HepG2 (cell line): ENCODE results near the gene IL12B. TPM values are rescaled to one million over a fixed set of nuclear protein-coding genes. Genes with fewer than 3 reads are reported as not detected.

ENCODE experiments used
- ATAC-seq: fragments of 200-7000 bp; cut with Tn5 transposase; 3 replicates; pipeline ENCODE4 v1.9.1; 2020; ENCODE audit warnings: mild to moderate bottlenecking, moderate library complexity
- BruUV-seq: library from RNA; stranded (reverse); fragments of 400-500 nt; replicated peaks from 2 replicates; lab custom pipeline; 2021; lab: Mats Ljungman, UMichigan
- CTCF ChIA-PET: fragments of 300-600 bp; formaldehyde crosslinking; extraction: SDS; loops from one replicate; lab custom pipeline; 2021; ENCODE audit warnings: low total read pairs, inconsistent platforms, low intra/inter-chr PET ratio; lab: Yijun Ruan, JAX
- POLR2A ChIA-PET: fragments of 350-600 bp; sonication (Branson Sonifier 250); formaldehyde crosslinking; loops from one replicate; lab custom pipeline; 2020; ENCODE audit warnings: antibody characterized with exemption, inconsistent platforms; lab: Yijun Ruan, JAX
- DNase-seq: peaks from one replicate; pipeline ENCODE4 v3.0.0-alpha.2; 2015; ENCODE audit warnings: low spot score
- FAIRE-seq: peaks from 3 replicates; lab custom pipeline; 2011; peaks lifted over from hg19 to GRCh38; lab: Jason Lieb, UNC
- H2AFZ ChIP-seq: one replicate; pipeline ENCODE4 v1.6.1; 2011; ENCODE audit warnings: low read length, inconsistent platforms
- H3K27ac ChIP-seq: fragments of 300-600 bp; 3 replicates; pipeline ENCODE4 v1.8.0; 2011; ENCODE audit warnings: mixed run types, mild to moderate bottlenecking, mixed read lengths, low read length, inconsistent platforms; ENCODE audit not compliant: insufficient read depth; ENCODE audit errors: extremely low read length
- H3K27me3 ChIP-seq, 2 experiments: fragments of 200-600 bp in 1 of 2; 2 replicates in 1 of 2; 3 replicates in 1 of 2; pipeline versions ENCODE4 v1.6.0 to v1.8.0; 2011; ENCODE audit warnings: low read length in 2 of 2, mild to moderate bottlenecking in 2 of 2, moderate library complexity in 2 of 2, inconsistent platforms in 1 of 2; ENCODE audit not compliant: insufficient read depth in 2 of 2, control insufficient read depth in 1 of 2
- H3K36me3 ChIP-seq, 2 experiments: fragments of 200-600 bp in 1 of 2; replicated peaks in 1 of 2; 2 replicates in 1 of 2; 3 replicates in 1 of 2; pipeline versions ENCODE4 v1.5.1 to v1.8.0; 2011; ENCODE audit warnings: low read length in 2 of 2, inconsistent platforms in 1 of 2; ENCODE audit not compliant: insufficient read depth in 2 of 2, control insufficient read depth in 1 of 2
- H3K4me1 ChIP-seq: 2 replicates; pipeline ENCODE4 v1.5.1; 2012; ENCODE audit warnings: low read length, inconsistent platforms; ENCODE audit not compliant: insufficient read depth
- H3K4me2 ChIP-seq: 2 replicates; pipeline ENCODE4 v1.6.0; 2011; ENCODE audit warnings: low read depth, low read length, inconsistent platforms
- H3K4me3 ChIP-seq, 3 experiments: fragments of 200-600 bp in 1 of 3; sonication (generic), shearing (Covaris generic) in 1 of 3; replicated peaks in 1 of 3; 2 replicates each; pipeline ENCODE4 v1.5.1; 2011 to 2016; ENCODE audit warnings: low read length in 3 of 3, inconsistent platforms in 2 of 3, low read depth in 2 of 3, mild to moderate bottlenecking in 2 of 3, control low read depth in 1 of 3, mixed read lengths in 1 of 3; ENCODE audit not compliant: insufficient read depth in 1 of 3
- H3K79me2 ChIP-seq: one replicate; pipeline ENCODE4 v1.6.1; 2011; ENCODE audit warnings: low read length, inconsistent platforms; ENCODE audit not compliant: insufficient read depth
- H3K9ac ChIP-seq: 2 replicates; pipeline ENCODE4 v1.6.0; 2011; ENCODE audit warnings: mild to moderate bottlenecking, low read depth, low read length, inconsistent platforms; ENCODE audit not compliant: insufficient read depth
- H3K9me3 ChIP-seq: 2 replicates; pipeline ENCODE4 v1.5.1; 2012; ENCODE audit warnings: mild to moderate bottlenecking, low read length
- H4K20me1 ChIP-seq: 2 replicates; pipeline ENCODE4 v1.6.0; 2011; ENCODE audit warnings: inconsistent platforms, mild to moderate bottlenecking, low read length, moderate library complexity; ENCODE audit not compliant: insufficient read depth
- ATF7 ChIP-seq, 2 experiments: fragments of 450-650 bp in 1 of 2; sonication (generic) in 1 of 2; formaldehyde crosslinking in 1 of 2; IDR thresholded peaks; 2 replicates each; pipeline versions ENCODE4 v1.4.0 to v1.6.1; 2016 to 2020; ENCODE audit warnings: antibody characterized with exemption in 1 of 2, mild to moderate bottlenecking in 1 of 2, missing genetic modification reagents in 1 of 2
- CREB1 ChIP-seq, 2 experiments: fragments of 450-650 bp in 1 of 2; IDR thresholded peaks; 2 replicates each; pipeline ENCODE4 v1.6.1; 2016 to 2017; ENCODE audit warnings: control low read depth in 1 of 2, mild to moderate bottlenecking in 1 of 2, missing compliant biosample characterization in 1 of 2, missing genetic modification characterization in 1 of 2
- KMT2B ChIP-seq: IDR thresholded peaks from 2 replicates; pipeline ENCODE4 v1.6.1; 2016; ENCODE audit warnings: missing genetic modification reagents, missing compliant biosample characterization
- ZNF274 ChIP-seq: sonication (generic); formaldehyde crosslinking; IDR thresholded peaks from 2 replicates; pipeline ENCODE4 v1.5.1; 2020; ENCODE audit warnings: mild to moderate bottlenecking, missing genetic modification reagents
- WGBS: methylation state at CpG from one replicate; pipeline ENCODE4 v1.1.6; 2017; ENCODE audit warnings: low lambda C conversion rate; 5-methylcytosine and 5-hydroxymethylcytosine counted together
- in situ Hi-C: cut with HindIII; loops from 2 replicates; pipeline ENCODE4 v1.10.0; 2017; ENCODE audit warnings: low pct_unique_long_range_greater_than_20kb; ENCODE audit not compliant: extremely low pct_ligation_motif_present
- intact Hi-C: fragments of 100-400 bp; cut with micrococcal nuclease; formaldehyde crosslinking; loops from one replicate; pipeline ENCODE4 v1.10.0; 2022; ENCODE audit not compliant: unreplicated experiment
- polyA plus RNA-seq, 8 experiments: library from polyadenylated mRNA; depleted of rRNA in 3 of 8; stranded (reverse) in 7 of 8; unstranded in 1 of 8; fragments of >200 nt; fragmentation: Illumina TruSeq in 4 of 8; extraction: Trizol in 4 of 8; gene quantifications; 2 replicates each; pipeline versions ENCODE4 v1.2.1 to v1.2.3, GENCODE V29; 2011 to 2016; ENCODE audit warnings: low read depth in 4 of 8, missing spikeins in 1 of 8, mixed read lengths in 1 of 8; ENCODE audit not compliant: insufficient read depth in 1 of 8
- total RNA-seq, 5 experiments: library from RNA; depleted of rRNA; stranded (reverse); fragments of >200 nt; fragmentation: Illumina TruSeq; extraction: Trizol; gene quantifications; 2 replicates each; pipeline ENCODE4 v1.2.3, GENCODE V29; 2016; ENCODE audit warnings: low read depth in 1 of 5
- TF ChIP-seq, protein P1 (sequence below): sonication (generic); formaldehyde crosslinking; IDR thresholded peaks from 2 replicates; pipeline ENCODE4 v1.5.1; 2020; ENCODE audit warnings: missing genetic modification reagents, mild to moderate bottlenecking, borderline replicate concordance
- TF ChIP-seq, protein P2 (sequence below): IDR thresholded peaks from 2 replicates; pipeline ENCODE4 v1.4.0; 2020; ENCODE audit warnings: mild to moderate bottlenecking, missing genetic modification reagents

The IL12B gene
- total and polyA plus RNA-seq, 2 of the 13 experiments (the other 11 are each of a cell fraction or from before 2014, with no cell fraction given), result not detected

GRCh38 chr5:159342840-159343239 is 12.6 kb upstream of the IL12B start:
- no peak overlapping the region for H3K27ac ChIP-seq
- TF ChIP-seq CREB1 (IDR thresholded peaks at IDR 0.05) (peak; percentile 66), CREB1 (CRISPR knock-in tag; IDR thresholded peaks at IDR 0.05) (no peak), ATF7 (IDR thresholded peaks at IDR 0.05) (peak; percentile 97), ATF7 (CRISPR knock-in tag; IDR thresholded peaks at IDR 0.05) (no peak), KMT2B (CRISPR knock-in tag) (no peak), ZNF274 (CRISPR knock-in tag) (no peak)
- TF ChIP-seq, protein P1, sequence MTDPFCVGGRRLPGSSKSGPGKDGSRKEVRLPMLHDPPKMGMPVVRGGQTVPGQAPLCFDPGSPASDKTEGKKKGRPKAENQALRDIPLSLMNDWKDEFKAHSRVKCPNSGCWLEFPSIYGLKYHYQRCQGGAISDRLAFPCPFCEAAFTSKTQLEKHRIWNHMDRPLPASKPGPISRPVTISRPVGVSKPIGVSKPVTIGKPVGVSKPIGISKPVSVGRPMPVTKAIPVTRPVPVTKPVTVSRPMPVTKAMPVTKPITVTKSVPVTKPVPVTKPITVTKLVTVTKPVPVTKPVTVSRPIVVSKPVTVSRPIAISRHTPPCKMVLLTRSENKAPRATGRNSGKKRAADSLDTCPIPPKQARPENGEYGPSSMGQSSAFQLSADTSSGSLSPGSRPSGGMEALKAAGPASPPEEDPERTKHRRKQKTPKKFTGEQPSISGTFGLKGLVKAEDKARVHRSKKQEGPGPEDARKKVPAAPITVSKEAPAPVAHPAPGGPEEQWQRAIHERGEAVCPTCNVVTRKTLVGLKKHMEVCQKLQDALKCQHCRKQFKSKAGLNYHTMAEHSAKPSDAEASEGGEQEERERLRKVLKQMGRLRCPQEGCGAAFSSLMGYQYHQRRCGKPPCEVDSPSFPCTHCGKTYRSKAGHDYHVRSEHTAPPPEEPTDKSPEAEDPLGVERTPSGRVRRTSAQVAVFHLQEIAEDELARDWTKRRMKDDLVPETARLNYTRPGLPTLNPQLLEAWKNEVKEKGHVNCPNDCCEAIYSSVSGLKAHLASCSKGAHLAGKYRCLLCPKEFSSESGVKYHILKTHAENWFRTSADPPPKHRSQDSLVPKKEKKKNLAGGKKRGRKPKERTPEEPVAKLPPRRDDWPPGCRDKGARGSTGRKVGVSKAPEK (CRISPR knock-in tag), result no peak
- TF ChIP-seq, protein P2, sequence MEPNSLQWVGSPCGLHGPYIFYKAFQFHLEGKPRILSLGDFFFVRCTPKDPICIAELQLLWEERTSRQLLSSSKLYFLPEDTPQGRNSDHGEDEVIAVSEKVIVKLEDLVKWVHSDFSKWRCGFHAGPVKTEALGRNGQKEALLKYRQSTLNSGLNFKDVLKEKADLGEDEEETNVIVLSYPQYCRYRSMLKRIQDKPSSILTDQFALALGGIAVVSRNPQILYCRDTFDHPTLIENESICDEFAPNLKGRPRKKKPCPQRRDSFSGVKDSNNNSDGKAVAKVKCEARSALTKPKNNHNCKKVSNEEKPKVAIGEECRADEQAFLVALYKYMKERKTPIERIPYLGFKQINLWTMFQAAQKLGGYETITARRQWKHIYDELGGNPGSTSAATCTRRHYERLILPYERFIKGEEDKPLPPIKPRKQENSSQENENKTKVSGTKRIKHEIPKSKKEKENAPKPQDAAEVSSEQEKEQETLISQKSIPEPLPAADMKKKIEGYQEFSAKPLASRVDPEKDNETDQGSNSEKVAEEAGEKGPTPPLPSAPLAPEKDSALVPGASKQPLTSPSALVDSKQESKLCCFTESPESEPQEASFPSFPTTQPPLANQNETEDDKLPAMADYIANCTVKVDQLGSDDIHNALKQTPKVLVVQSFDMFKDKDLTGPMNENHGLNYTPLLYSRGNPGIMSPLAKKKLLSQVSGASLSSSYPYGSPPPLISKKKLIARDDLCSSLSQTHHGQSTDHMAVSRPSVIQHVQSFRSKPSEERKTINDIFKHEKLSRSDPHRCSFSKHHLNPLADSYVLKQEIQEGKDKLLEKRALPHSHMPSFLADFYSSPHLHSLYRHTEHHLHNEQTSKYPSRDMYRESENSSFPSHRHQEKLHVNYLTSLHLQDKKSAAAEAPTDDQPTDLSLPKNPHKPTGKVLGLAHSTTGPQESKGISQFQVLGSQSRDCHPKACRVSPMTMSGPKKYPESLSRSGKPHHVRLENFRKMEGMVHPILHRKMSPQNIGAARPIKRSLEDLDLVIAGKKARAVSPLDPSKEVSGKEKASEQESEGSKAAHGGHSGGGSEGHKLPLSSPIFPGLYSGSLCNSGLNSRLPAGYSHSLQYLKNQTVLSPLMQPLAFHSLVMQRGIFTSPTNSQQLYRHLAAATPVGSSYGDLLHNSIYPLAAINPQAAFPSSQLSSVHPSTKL (CRISPR knock-in tag), result no peak
- H3K9ac ChIP-seq, result no peak overlapping the region
- no peak overlapping the region for H2AFZ ChIP-seq
- no TSS peak for BruUV-seq
- H3K4me2 ChIP-seq, result no peak overlapping the region
- no peaks in the 10 kb centered on the region for H3K36me3 ChIP-seq
- no peaks in the 10 kb centered on the region for H3K79me2 ChIP-seq
- no peaks in the 10 kb centered on the region for H4K20me1 ChIP-seq
- no peak overlapping the region for H3K4me3 ChIP-seq
- 0 out of 5 replicates have a peak, but pooled peaks cover 1 to 4% of the 10 kb centered on the region in 2 experiments for H3K27me3 ChIP-seq
- intact Hi-C loops (no loop called here), in situ Hi-C loops (no loop called here)
- DNase-seq (no peak), FAIRE-seq (no peak), ATAC-seq (no peak)
- POLR2A ChIA-PET, result no interaction called here
- peaks cover 10% of the 10 kb centered on the region for H3K4me1 ChIP-seq
- CTCF ChIA-PET, result no interaction called here
- WGBS, result 6% methylated on average over 1 of the region's 1 CpG
- H3K9me3 ChIP-seq, result no peaks in the 10 kb centered on the region
